ENCODE data around the gene SIGLEC14.
A peak's percentile ranks its signal among the peaks of the same experiment; 100 is the strongest.

SIGLEC14 gene

DNA sequence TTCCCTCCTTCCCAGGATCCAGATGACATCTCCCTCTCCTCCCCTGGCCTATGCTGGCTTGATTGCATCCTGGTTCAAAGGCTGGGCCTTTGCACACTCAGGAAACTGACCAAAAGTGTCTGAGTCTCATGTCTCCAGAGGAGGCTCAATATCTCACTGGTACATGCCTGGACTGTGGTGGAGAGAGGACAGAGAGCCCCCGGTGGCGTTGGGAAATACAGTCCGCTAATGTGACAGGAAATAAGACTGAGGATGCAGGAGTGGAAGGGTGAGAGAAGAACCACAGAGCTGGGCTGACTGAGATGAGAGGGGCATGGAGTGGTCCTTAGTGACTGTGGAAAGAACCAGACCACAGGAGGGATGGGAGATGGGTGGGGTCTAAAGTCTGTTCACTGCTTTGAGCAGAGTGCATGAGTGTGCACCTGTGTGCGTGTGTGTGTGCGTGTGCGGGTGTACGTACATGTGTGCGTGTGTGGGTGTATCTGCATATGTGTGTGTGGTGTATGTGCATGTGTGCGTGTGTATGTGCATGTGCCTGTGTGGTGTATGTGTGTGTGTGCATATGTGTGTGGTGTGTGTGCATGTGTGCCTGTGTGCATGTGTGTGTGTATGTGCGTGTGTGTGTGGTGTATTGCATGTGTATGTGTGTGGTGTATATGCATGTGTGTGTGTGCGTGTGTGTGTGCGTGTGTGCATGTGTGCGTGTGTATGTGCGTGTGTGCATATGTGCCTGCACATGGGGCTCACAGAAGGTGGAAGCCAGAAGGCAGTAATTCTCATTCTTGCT, 18.3 kb downstream of the SIGLEC14 start:
- TF ChIP-seq JUND (IDR thresholded peaks at IDR 0.05; ENCODE audit: low read depth): no peak
- in situ Hi-C loops (cut with HindIII; ENCODE audit: low pct_unique_long_range_greater_than_20kb, low sequenced_read_pairs): no loop called here
- no peak for DNase-seq (ENCODE audit: low read depth in 1 of 2, low spot score in 1 of 2)

DNA sequence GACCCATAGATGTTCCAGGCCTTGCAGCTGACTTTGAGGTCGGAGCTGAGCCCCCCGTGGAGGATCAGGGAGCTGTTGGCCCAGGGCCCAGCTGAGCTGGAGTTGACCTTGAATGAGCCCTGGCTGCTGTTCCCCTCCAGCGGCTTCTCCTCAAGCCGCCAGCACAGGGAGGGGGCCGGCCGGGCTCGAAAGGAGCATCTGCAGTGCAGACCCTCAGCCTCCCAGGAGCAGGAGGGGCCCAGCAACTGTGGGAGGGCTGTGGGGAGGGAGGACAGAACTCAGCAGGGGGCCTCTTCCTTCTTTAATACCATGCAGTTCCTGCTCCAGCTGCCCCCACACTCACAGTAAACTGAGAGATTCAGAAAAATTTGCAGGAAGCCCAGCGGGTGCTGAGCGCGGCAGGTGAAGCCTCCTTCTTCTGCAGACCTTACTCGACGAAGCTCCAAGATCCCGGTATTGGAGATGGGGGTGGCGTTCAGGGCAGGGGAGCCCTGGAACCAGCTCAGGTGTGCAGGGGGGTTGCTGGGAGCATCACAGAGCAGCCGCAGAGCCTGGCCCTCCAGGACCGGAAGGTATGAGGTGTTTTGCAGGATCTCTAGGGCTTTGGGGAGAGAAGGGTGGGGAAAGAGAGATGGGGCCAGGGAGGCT, 19.0 kb downstream of the SIGLEC14 start:
- TF ChIP-seq JUND (IDR thresholded peaks at IDR 0.05; ENCODE audit: low read depth): no peak
- in situ Hi-C loops (cut with HindIII; ENCODE audit: low pct_unique_long_range_greater_than_20kb, low sequenced_read_pairs): no loop called here
- no peak for DNase-seq (ENCODE audit: low read depth in 1 of 2, low spot score in 1 of 2)

DNA sequence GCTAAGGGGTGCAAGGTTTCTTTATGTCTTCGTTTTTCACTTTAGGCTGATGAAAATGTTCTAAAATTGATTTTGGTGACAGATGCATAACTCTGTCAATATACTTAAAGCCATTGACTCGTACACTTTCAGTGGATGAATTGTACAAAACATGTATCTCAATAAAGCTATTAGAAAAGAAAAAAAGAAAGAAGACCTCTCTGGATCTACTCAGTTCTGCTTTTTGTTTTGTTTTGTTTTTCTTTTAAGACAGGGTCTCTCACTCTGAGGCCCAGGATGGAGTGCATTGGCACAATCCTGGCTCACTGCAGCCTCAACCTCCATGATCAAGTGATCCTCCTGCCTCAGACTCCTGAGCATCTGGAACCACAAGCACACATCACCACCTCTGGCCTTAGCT, 19.9 kb downstream of the SIGLEC14 start:
- in situ Hi-C loops (cut with HindIII; ENCODE audit: low pct_unique_long_range_greater_than_20kb, low sequenced_read_pairs): no loop called here
- no peak for TF ChIP-seq JUND (IDR thresholded peaks at IDR 0.05; ENCODE audit: low read depth)
- DNase-seq (ENCODE audit: low read depth in 1 of 2, low spot score in 1 of 2): no peak

DNA sequence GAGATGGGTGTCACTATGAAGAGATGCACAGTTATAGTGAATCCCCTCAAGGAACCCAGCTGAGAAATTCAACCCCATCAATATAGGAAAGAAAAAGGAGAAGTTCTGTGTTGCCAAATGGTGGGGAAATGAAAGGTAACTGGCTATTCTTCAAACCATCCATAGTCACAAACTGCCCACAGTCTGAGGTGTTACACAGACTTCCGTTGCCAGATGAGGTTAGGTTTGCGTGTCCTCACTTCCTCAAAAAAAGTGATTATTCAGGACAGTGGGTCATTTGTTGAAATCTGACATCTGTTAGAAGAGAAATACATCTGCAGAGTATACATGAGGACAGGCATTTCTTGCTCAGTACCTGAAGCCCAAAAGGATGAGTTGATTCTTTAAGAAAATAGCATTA, 25.4 kb downstream of the SIGLEC14 start:
- no peak for TF ChIP-seq JUND (IDR thresholded peaks at IDR 0.05; ENCODE audit: low read depth)
- in situ Hi-C loops (cut with HindIII; ENCODE audit: low pct_unique_long_range_greater_than_20kb, low sequenced_read_pairs): no loop called here
- DNase-seq (ENCODE audit: low read depth in 1 of 2, low spot score in 1 of 2): no peak

- in situ Hi-C loops (cut with HindIII; ENCODE audit: low pct_unique_long_range_greater_than_20kb, low sequenced_read_pairs): no loop called here
- peak; percentile 38; the same call in 1 of the 2 replicates for TF ChIP-seq JUND (IDR thresholded peaks at IDR 0.05; ENCODE audit: low read depth)
- peak; percentile 42 to 93 for DNase-seq (ENCODE audit: low read depth in 1 of 2, low spot score in 1 of 2)
Observed at GRCh38 chr19:51615991-51616390, 30.6 kb downstream of the SIGLEC14 start.

- in situ Hi-C loops (cut with HindIII; ENCODE audit: low pct_unique_long_range_greater_than_20kb, low sequenced_read_pairs): no loop called here
- DNase-seq (ENCODE audit: low read depth in 1 of 2, low spot score in 1 of 2): no peak
- TF ChIP-seq JUND (IDR thresholded peaks at IDR 0.05; ENCODE audit: low read depth): no peak
Observed at GRCh38 chr19:51614789-51615188, 31.8 kb downstream of the SIGLEC14 start.

GRCh38 chr19:51610576-51610975, 36.0 kb downstream of the SIGLEC14 start:
- no peak for TF ChIP-seq JUND (IDR thresholded peaks at IDR 0.05; ENCODE audit: low read depth)
- in situ Hi-C loops (cut with HindIII; ENCODE audit: low pct_unique_long_range_greater_than_20kb, low sequenced_read_pairs): no loop called here
- no peak for DNase-seq (ENCODE audit: low read depth in 1 of 2, low spot score in 1 of 2)

DNA sequence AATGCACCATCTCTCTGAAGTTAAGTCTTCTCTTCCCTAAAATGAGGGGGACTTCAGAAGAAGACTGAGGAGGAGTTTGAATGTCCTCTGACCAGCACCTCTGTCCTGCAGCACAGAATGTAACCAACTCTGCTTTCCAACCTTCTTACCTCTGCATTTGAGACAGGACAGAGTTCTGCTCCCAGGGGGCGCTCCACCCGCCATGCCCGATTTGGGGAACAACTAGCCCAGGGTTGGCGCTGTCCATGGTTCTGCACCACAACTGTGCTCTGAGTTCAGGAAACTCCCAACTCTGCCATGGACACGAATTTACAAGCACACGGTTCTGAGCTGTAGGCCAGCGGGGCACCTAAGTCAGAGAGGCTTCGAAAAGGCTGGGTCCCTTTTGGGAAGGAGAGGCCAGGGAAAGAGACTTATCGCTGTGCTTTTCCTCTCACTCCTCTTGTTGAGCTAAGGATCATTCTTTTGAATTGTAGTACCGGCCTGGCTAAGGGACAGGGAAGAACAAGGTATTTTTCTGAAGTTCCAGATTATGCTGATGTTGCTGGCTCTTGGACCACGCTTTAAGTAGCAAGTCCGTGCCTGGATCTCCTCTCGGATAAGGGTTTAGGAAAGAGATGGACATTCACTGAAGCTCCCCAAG, 38.6 kb downstream of the SIGLEC14 start:
- no peak for TF ChIP-seq JUND (IDR thresholded peaks at IDR 0.05; ENCODE audit: low read depth)
- DNase-seq (ENCODE audit: low read depth in 1 of 2, low spot score in 1 of 2): peak; percentile 55 to 88
- in situ Hi-C loops (cut with HindIII; ENCODE audit: low pct_unique_long_range_greater_than_20kb, low sequenced_read_pairs): no loop called here

DNA sequence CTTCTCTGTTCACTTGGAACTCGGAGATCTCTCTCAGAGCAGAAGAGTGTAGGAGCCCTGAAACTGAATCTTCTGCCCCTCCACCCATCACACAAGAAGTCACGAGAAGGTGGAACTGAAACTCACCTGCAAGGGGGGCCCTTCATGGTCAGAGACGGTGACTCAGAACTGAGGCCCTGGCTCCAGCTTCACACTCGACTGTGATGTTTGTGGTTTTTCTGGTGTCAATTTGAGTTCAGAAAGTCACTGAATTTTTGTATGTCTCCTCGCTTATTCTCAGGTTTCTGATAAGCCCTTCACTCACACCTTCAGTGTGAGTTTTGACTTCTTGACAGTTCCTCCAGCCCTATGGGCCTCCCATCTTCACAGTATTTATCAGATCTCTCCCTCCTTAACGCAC, 39.5 kb downstream of the SIGLEC14 start:
- no peak for TF ChIP-seq JUND (IDR thresholded peaks at IDR 0.05; ENCODE audit: low read depth)
- DNase-seq (ENCODE audit: low read depth in 1 of 2, low spot score in 1 of 2): no peak
- in situ Hi-C loops (cut with HindIII; ENCODE audit: low pct_unique_long_range_greater_than_20kb, low sequenced_read_pairs): no loop called here

GRCh38 chr19:51602189-51602854, 44.3 kb downstream of the SIGLEC14 start:
- no peak for TF ChIP-seq JUND (IDR thresholded peaks at IDR 0.05; ENCODE audit: low read depth)
- DNase-seq (ENCODE audit: low read depth in 1 of 2, low spot score in 1 of 2): no peak
- in situ Hi-C loops (cut with HindIII; ENCODE audit: low pct_unique_long_range_greater_than_20kb, low sequenced_read_pairs): no loop called here

DNA sequence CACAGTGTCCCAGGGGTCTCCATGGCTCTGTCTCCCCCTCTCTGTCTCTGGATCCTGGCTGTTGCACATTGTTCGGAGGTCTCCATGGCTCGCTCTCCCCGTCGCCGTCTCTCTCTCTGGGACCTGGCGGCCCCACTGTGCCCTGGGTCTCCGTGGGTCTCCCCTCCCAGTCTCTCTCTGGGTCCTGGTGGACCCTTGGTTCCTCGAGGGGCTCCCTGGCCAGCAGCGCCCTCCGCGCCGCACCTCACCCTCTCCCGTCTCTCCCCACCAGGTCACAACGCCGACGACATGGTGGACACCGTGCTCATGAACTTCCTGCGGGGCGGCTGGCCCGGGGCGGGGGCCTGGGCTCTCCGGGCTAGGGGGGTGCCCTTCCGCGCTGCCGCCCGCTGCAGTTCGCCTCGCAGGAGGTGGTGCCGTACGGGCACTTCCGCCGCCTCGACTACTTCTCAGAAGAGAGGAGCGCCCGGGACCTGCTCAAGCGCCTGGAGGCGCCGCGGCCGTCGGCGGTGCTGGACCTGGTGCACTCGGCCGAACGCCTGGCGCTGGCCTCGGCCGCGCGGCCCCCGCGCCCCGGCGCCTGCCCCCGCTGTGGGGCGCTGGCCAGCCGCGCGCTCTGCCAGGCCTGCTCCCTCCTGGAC, 45.6 kb downstream of the SIGLEC14 start:
- no peak for DNase-seq (ENCODE audit: low read depth in 1 of 2, low spot score in 1 of 2)
- in situ Hi-C loops (cut with HindIII; ENCODE audit: low pct_unique_long_range_greater_than_20kb, low sequenced_read_pairs): no loop called here
- TF ChIP-seq JUND (IDR thresholded peaks at IDR 0.05; ENCODE audit: low read depth): no peak

DNA sequence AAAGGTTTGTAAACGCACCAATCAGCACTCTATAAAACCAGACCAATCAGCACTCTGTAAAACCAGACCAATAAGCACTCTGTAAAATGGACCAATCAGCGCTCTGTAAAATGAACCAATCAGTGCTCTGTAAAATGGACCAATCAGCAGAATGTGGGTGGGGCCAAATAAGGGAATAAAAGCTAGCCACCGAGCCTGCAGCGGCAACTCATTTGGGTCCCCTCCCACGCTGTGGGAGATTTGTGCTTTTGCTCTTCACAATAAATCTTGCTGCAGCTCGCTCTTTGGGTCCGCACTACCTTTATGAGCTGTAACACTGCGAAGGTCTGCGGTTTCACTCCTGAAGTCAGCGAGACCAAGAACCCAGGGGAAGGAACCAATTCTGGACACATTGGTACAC, 47.5 kb downstream of the SIGLEC14 start:
- no peak for TF ChIP-seq JUND (IDR thresholded peaks at IDR 0.05; ENCODE audit: low read depth)
- no peak for DNase-seq (ENCODE audit: low read depth in 1 of 2, low spot score in 1 of 2)
- in situ Hi-C loops (cut with HindIII; ENCODE audit: low pct_unique_long_range_greater_than_20kb, low sequenced_read_pairs): no loop called here
